Stimulated activated CD8-positive, alpha-beta memory T cell treated with anti-CD3 and anti-CD28 coated beads, Interleukin-15, amount 100 ng/mL, for 24 hours (primary cell): ENCODE measurements around the gene GORASP1.

ENCODE experiments used
- DNase-seq: peaks from one replicate; pipeline ENCODE4 v3.0.0-alpha.2; 2020; ENCODE audit warnings: low read depth

GORASP1 gene

DNA sequence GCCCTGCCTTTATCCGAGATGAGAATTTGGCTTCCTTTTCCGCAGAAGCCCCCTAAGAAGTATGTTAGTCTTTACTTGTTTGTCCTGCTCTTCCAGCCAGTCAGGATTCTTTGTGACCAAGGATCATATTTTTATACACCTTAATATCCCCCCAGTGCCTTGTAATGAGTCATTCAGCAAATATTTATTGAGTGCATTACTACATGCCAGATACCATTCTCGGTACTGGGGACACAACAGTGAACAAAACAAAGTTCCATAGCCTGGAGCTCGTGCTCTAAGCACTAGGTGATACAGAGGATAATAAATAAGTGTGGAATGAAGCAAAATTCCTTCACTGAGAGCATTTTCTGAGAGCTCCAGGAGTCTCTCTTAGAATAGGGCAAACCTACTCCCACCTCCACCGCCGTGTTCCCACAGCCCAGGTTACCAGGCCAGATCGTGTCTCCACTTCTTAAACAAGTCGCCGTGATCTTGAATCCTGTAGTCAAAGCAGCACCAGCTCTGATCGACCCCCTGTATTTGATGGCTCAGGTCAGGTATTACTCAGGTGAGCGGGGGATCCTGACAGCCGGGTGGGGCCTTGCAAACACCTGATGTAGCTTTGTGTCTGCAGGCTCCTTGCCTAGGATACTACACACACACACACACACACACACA, 18.5 kb upstream of the GORASP1 start:
- DNase-seq, result no peak

DNA sequence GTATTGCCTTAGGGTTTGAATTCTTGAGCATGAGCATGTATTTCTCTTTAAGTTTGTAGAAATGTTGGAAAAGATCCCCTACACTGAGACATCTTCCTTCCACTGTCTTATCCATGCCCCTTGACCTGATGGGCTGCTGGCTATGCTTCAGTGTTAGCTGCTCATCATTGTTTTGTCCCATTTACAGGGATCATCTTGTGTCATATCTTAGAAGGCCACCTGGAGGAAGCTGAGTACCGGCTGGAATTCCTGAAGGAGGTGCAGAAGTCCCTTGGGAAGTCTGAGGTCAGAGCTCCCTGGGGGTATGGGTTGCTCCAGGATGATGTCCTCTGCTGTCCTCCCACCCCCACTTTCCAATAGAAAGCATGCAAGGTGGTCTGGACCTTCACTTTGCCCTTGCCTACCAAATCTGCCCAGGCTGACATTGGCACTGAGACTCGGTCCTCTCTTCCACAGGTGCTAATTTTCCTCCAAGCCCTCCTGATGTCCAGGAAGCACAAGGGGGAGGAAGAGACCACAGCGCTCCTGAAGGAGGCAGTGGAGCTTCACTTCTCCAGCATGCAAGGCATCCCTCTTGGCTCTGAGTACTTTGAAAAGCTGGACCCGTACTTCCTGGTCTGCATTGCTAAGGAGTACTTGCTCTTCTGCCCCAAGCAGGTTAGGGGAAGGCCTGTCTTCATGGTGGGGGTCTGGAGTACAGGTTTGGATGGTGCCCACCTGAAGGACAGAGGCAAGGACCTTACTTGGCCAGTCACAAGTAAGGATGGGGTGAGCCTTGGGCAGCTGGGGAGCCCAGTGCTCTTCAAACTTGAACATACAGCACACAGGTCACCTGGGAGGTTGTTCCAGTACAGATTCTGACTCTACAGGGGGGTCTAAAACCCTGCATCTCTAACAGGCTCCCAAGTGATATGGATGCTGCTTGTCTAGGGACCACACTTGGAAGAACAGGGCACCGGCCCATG, 17.7 kb upstream of the GORASP1 start:
- DNase-seq, result no peak

DNA sequence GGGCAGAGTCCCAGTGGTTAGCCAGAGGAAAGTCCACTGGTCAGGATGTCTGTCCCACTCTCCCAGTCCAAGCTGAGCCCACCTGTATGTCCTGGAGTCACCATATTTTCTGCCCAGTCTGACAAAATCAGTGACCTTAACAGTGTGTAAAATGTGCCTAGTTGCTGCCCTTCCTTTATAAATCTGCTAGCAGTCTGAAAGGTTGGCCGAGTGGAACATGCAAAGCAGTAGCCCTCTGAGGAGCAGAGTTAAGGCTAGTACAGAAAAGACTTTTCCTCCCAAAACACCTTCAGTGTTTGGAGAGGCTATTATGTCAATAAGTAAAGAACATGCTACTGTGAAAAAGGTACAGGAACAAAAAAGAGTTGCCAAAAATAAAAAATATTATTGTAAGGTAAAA, 15.4 kb upstream of the GORASP1 start:
- DNase-seq, result no peak

DNA sequence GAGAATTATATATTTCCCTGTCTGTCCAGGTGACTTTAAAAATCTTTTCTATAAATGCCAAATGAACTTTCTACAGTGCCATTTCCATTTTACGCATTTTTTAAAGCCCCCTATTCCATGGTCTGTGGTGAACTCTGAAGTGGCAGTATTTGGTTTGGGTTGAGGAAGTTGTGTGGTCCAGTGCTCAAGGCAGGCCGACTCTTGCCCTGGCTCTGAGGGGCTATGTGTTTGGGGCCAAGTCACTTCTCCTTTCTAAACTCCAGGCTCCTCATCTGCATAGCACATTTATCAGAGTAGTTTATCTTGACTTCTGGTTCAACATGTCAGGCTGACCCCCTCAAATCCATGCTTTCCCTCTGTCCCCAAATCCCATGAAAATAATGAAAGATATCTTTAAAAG, 14.2 kb upstream of the GORASP1 start:
- DNase-seq, result no peak

DNA sequence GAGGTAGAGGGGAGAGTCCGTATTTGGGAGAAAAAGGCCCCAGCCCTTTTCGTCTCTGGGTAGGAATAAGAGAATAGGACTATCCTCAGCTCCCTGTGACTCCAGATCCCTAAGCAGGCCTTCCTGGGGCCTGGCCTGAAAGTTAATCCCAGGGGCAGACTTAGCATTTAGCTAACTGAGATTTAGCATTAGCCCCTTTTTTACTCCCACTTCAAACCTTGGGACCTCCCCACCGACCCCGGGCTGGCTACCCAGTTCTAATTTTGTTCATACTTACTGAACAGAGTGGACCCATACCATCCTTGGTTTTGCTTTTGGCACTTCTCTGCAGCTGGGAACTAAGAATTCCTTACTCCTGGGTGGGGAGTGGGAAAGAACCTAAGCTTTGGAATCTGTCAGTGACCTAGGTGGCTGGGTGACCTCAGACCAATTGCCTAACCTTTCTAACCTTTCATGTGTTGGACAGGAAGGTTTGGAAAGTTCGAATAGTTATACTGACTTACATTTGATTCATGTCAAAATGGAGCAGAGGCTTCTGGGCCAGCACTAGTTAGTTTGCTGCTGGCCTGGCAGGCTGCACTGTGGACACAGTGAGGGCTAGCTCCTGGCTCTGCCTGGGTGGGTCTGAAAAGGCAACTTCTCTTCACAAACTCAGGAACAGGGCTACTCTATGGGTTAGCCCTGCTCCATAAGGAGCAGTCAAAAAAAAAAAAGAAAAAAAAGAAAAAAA, 11.7 kb upstream of the GORASP1 start:
- no peak for DNase-seq

DNA sequence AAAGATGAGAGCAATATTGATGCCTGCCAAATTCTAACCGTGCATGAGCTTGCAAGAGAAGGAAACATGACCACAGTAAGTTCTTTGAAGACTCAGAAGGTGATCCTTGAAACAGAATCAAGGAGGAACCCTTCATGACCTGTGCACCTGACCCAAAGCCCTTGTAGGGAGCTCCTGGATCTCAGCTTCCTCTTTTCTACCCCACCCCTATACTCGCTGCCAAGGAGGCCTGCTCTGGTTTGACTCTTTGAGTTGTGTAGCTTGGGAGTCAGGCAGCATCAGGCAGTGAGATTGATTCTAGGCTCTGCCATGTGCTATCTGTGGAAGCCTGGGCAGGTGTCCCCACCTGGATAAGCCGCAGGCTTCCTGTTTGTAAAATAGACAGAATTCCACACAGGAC, 10.7 kb upstream of the GORASP1 start:
- no peak for DNase-seq

DNA sequence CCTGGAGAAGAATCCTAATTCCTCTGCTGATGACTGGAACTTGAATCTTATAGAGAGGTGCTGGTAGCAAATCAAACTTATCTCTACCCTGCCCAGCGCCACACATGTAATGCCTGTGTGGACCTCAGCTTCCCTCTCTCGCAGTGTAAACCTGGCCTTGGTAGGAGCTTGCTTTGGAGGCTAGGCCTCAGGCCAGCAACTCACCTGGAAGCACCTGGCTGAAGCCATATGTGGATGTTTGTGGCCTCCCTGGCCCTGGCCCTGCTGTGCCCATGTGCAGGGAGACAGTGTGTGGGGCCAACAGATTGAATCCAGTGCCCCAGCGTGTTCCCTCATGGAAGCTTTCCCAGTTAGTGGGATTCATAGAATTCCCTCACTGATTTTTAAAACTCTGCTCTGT, 8.4 kb upstream of the GORASP1 start:
- no peak for DNase-seq

DNA sequence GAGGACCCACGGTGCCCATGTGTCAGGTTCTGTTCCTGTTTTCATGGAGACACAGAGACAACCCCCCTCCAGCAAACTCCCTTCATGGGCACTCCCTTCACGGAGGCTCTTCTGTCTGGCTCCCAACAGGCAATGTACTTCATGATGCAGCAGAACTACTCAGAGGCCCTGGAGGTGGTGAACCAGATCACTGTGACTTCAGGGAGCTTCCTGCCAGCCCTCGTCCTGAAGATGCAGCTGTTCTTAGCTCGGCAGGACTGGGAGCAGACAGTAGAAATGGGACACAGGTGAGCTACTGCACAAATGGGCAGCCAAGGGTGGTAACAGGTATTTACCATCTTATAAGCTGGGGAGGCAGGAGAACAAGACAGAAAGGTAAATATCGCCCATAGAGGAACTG, 7.0 kb upstream of the GORASP1 start:
- no peak for DNase-seq

DNA sequence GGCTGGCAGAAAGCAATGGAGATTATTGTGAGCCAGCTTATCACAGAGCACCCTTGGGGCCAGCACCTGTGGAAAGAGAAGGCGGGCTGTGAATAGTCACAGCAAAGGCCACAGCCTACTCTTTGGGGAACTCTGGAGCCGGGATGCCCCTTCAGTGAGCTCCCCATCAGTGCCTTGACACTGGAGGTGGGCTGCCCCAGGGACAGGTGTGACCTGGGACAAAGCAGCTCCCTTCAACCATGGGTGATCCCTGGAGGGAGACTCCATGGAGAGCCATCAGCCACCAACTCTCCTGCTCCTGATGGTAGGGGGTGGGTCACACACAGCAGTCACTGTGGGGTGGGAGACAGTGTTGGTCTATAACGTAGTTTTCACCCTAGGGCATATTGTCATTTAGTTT, 5.9 kb upstream of the GORASP1 start:
- no peak for DNase-seq

DNA sequence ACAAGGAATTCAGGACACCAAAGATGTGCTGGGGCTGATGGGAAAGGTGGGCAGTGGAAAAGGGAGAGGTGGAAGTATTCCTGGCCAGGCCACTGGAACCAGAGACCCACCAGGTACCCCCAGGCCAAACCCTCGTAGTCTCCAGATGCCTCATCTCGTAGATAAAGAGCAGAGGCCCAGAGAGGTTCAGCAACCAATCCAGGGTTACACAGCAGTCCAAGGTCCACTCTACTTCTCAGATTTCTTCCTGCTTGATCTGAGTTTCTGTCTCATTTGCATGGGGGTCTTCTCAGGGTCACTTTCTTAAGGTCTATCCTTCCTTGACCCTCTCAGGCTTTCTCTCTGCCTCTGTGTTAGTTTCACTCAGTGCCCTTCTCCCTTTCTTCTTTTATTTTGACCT, 5.1 kb upstream of the GORASP1 start:
- DNase-seq, result no peak

DNA sequence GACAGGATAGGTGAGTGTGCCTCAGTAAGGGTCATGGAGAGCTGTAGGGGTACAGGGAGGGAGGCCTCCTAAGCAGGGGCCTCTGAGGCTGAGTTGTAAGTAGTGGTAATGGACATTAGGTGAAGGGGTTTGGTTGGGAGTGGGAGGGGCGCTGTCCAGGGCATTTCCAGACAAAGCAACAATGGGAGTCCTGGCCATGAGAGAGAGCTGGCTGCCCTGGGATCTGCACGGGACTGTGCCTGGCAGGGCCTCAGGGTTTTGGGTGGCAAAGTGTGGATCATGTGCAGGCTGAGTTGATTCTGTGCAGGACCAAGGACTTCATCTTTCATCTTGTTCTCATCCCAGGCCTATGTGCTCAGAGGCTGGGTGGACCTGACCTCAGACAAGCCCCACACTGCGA, 4.7 kb upstream of the GORASP1 start:
- DNase-seq, result no peak

DNA sequence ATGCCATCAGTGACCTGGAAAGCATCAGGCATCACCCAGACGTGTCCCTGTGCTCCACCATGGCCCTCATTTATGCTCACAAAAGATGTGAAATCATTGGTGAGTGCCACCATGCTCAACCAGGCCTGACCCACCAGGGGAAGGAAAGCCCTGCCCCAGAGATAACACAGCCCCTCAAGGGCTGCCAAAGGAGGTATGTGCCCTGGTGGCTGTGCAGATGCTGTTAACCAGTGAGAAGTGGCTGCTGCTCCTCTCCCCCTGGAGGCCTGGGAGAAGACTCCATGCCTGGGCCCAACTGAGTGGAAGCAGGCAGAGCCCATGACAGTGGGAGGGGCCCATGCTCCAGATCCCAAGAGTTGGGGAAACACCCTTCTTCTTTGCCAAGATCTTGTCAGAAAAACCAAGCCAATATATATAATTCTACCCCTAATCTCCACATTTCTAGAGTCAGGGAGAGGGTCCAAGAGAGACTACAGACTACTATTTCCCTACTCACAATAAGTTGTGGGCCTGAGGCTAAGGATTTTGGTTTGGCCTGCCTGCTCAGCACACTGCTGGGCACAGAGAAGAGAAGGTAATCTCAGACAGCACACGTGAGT, 2.7 kb upstream of the GORASP1 start:
- DNase-seq, result no peak

DNA sequence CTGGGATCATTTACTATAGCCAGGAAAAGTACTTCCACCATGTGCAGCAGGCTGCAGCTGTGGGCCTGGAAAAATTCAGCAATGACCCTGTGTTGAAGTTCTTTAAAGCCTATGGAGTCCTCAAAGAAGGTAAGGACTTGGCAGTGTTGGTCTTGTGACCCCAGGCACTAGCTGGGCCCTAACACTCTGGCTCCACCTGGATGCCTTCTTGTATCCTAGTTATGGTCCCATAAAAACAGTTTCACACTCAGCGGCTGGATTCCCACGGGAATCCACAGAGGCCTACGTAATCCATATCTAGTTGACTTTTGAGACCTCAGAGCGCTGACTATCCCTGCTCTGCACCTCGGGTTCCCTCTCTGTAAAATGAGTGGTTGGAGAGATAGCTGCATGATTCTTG, 1.7 kb upstream of the GORASP1 start:
- DNase-seq, result no peak

DNA sequence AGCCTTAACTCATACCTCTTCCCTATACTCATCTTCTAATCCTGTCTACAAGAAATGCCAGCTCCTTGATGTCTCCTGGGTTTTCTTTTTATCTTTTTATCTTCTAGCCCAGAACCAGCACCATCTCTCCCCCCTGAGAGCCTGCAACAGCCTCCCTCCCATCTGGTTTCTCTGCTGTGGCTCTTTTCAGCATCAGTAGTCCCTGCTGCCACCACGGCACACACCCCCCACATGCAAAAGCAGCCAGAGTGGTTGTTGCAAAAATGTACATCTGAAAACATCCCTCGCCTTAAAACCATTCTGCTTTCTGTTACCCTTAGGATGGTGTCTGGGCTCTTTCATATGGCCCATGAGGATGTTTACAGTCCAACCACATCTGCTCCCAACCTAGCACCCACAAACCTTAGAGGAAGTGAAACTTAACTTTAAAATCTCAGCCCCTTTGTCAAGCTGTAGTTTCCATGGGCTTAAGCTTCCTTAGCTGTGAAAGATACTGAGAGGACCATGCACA, 828 bp upstream of the GORASP1 start:
- DNase-seq, result no peak

DNA sequence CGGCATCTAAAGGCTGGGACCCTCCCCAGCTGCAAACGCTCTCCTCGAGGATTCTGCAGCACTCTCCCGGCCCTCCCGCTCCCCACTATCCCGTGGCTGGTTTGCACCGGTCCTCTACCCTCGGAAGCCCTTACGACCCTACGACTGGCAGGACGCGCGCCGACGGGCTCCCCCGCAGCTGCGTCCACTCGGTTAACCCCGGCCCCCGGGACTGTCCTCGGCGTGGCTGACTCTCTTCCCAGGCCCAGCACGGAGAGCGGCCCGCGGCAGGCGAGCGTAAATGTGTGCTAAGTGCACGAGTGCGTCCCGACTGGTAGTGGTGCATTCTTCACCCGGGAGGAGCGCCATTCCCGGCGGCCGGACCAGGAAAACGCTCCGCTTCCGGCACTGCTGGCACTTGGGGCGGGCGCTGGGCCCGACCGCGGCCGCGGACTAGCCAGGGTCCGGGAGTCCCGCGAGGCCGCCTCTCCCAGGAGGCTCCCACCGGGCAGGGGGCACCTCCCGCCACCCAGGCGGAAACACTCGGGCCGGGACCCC, 508 bp downstream of the GORASP1 start:
- DNase-seq, result no peak

DNA sequence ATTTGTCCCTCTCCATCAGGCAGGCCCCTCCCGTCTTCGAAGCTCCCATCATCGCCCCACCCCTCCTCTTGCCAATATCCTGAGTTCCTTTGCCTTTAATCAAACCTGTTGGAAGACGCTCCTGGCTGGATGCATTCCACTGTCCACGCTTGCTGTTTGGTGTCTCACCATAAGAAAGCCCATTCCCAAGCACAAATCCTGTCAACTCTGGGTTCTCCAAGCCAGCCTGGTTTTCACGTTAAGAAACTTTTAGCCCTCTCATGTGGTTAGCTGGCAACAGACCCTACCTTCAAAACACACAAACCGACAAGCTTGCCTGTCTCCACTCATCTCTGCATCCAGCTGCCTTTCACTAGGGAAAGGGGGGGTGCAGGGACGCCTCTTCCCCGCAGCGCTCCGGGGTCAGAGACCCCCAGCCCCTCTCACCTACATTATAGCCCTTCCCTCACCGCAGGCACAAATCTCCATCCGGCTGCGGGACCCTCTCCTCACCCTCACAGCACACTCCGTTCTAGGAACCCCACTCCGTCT, 1.1 kb downstream of the GORASP1 start:
- no peak for DNase-seq

DNA sequence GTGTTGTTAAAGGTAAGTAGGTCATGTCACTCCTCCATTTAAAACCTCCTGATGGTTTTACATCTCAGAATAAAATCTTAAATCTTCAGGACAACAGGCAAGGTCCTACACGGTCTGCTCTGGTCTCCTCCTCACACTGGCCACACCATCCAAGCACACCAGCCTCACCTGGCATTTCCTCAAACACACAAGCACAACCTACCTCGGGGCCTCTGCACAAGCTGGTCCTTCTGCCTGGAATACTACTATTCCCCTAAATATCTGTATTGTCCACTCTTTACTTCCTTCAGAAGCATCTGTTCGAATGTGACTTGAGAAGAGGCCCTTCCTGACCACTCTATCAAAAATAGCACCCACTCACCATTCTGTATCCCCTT, 1.8 kb downstream of the GORASP1 start:
- no peak for DNase-seq

DNA sequence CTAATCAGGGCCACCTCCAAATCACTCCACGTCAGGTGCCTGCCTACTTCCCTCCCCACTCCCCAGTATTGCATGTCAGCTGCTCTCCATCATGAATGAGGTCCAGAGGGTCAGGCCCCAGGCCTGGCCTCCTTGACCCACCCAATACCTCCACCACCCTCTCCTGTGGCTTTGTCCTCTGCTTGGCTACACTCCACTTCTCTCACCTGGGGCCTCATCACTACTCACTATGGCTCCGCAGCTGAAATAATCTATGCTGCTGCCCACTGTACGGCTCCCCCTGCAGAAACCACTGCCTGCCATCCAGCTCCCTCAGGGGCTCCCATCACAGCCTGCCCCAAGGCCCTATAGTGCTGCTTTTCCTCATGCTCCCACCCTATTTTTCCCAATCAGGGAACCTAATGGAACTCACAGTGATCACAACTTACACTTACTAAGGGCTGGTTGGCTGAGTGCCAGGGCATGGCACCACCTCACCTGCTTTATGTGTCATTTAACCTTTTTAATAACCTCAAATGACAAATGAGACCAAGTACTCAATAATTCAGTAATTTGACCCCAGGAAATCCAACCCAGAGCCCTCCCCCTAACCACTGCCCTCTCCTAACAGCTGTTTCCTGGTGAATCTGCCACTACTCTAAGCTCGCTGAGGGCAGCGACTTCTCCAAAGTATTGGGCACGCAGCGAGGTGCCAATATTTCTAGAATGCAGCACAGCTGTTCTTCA, 2.3 kb downstream of the GORASP1 start:
- no peak for DNase-seq

DNA sequence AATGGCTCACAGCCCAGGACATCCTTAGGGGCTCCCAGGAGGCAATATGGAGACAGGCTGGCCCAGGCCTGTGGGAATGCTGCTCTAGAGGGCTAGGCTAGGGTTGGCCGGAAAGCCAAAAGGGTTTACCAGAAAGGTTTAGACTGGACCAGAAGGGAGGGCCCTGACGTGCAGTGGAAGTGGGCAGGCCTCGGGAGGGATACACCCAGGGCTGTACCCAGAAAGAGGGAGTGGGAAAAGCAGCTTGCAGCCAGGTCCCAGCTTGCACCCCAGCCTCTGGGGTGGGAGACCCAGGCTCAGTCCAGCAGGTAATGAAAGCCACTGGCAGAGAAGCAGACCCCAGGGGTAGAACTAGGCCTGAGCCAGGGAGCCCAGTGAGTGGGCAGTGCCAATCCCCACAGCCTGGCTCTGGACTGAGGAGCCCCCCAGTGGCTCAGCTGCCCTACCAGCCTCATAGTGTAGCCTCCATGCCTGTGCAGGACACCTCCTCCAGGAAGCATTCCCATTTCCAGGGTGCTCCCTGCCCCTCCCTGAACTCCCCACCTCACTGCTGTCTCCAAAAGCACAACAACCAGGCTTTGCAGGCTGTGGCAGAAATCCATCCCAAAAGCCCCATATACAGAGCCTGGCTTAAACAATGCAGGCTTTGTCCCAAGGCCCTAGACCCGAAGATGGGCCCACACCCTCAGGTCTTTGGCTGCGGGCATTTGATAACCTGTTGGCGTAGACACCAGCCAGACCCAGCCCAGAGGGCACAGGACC, 3.5 kb downstream of the GORASP1 start:
- no peak for DNase-seq

DNA sequence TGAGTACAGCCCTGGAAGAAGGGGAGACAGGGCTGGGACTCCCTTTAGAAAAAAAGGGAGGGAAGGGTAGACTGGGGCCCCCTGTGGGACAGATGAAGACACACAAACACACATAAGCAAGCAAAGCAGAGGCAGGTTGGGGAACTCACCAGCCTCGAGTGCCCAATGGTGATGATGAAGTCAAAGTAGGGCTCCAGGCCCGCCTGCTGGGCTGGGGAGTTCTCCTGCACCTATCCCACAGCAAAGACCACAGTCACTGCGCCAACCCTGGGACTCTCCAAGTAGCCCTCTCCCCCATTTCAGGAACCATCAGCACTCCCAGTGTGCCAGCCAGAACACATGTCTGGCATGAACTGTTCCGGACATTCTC, 4.1 kb downstream of the GORASP1 start:
- no peak for DNase-seq
